ENCODE results near the gene CHP1.

DNA sequence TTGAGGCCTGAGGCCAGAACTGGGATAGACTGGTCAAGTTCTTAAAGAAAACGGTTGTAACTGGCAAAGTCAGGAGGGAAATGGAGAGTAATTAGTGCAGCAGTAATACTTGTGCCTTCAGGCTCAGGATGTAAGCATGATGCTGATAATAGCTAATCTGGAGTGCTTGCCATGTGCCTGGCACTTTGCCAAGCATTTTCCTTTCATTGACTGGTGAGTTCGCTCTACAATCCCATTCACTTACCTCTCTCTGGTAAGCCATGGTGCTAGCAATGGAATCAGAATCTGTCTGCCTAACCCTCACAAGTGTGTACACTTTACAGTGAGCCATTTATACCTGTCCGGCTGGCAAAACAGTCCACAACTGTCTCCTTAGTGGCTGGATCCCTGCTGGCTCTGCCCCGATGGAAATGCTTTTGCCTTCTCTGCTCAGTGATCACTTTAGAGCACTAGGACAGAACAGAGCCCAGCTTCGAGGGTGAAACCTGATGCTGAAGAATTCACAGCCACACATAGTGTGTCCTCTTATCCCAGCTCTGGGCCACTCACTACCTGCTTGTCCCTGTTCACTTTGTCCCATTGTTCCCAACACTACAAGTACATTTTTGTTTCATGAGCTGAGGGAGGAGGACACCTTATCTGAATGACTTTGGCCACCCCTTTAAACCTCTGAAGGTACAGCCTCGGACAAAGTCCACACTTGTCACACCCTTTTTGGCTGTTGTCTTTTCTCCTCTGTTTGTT lies 10.3 kb downstream of the CHP1 start:
- TF ChIP-seq, protein P1, sequence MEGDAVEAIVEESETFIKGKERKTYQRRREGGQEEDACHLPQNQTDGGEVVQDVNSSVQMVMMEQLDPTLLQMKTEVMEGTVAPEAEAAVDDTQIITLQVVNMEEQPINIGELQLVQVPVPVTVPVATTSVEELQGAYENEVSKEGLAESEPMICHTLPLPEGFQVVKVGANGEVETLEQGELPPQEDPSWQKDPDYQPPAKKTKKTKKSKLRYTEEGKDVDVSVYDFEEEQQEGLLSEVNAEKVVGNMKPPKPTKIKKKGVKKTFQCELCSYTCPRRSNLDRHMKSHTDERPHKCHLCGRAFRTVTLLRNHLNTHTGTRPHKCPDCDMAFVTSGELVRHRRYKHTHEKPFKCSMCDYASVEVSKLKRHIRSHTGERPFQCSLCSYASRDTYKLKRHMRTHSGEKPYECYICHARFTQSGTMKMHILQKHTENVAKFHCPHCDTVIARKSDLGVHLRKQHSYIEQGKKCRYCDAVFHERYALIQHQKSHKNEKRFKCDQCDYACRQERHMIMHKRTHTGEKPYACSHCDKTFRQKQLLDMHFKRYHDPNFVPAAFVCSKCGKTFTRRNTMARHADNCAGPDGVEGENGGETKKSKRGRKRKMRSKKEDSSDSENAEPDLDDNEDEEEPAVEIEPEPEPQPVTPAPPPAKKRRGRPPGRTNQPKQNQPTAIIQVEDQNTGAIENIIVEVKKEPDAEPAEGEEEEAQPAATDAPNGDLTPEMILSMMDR (IDR thresholded peaks at IDR 0.05), result no peak
- no peak for TF ChIP-seq POLR2A (IDR thresholded peaks at IDR 0.05)
